ENCODE data around the gene STARD9.
A peak's percentile ranks its signal among the peaks of the same experiment; 100 is the strongest.
"Not testable (repeated sequence)": the region's sequence is repeated elsewhere in the genome, so short reads cannot be mapped to it uniquely, and the experiment has no call there.

The STARD9 gene

GRCh38 chr15:42590619-42591237 is 15.3 kb downstream of the STARD9 start:
- no peak for DNase-seq (ENCODE audit: low read depth, low spot score)

GRCh38 chr15:42591238-42591934 is 16.0 kb downstream of the STARD9 start:
- DNase-seq (ENCODE audit: low read depth, low spot score) = peak; percentile 77

- DNase-seq (ENCODE audit: low read depth, low spot score) = no peak
Measured at GRCh38 chr15:42592716-42593115, 17.3 kb downstream of the STARD9 start.

- no peak for DNase-seq (ENCODE audit: low read depth, low spot score)
Measured at GRCh38 chr15:42593143-42593542, 17.7 kb downstream of the STARD9 start.

DNA sequence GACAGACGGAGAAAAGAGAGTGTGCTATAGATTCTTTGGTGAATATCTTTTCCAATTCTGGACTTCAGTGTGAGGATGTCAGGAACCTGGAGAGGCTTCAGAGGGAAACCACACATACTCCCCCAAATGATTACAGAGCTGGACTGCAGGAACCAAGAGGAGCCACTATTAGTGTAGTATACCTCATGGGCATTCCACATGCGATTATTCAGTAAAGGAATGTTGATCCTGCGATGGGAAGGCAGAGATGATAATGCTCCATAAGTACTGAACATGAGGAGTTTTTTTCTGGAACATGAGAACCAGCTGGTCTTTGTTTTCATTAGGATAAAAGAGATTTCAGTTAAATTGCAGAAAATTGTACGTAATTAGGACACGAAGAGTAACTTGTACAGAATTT is 18.7 kb downstream of the STARD9 start:
- DNase-seq (ENCODE audit: low read depth, low spot score) = no peak

DNA sequence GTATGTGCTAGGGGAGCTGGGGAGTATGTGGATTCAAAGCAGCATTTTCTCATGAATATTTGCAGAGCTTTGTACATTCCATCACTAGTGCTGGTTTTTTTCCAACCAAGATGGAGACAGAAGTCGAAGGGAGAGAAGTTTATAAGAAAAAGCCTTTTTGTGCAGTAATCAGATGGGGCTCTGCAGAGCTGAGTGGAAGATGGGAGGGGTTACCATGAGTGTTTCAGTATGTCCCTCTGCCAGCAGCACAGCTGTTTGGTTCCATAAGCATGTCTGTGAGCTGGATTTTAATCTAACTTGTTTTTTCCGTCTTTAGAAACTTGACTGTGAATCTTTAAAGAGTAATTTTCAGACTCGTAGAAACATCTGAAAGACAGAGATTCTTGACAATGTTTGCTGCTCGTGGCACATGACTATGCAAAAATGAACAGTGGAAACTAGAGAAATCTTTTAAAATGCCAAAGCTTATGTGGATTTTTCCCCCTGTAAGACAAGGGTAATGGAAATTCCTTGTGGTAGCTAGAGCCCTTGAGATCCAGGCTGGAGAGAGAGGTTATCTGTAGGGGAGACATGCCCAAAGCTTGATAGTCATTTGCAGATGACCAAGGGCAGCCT is 20.3 kb downstream of the STARD9 start:
- no peak for DNase-seq (ENCODE audit: low read depth, low spot score)

GRCh38 chr15:42601316-42601715 is 25.9 kb downstream of the STARD9 start:
- not testable (repeated sequence) for DNase-seq (ENCODE audit: low read depth, low spot score)

- no peak for DNase-seq (ENCODE audit: low read depth, low spot score)
Measured at GRCh38 chr15:42602501-42602900, 27.1 kb downstream of the STARD9 start.

GRCh38 chr15:42603978-42604377 is 28.6 kb downstream of the STARD9 start:
- DNase-seq (ENCODE audit: low read depth, low spot score) = no peak

- no peak for DNase-seq (ENCODE audit: low read depth, low spot score)
Measured at GRCh38 chr15:42604894-42605744, 29.7 kb downstream of the STARD9 start.

DNA sequence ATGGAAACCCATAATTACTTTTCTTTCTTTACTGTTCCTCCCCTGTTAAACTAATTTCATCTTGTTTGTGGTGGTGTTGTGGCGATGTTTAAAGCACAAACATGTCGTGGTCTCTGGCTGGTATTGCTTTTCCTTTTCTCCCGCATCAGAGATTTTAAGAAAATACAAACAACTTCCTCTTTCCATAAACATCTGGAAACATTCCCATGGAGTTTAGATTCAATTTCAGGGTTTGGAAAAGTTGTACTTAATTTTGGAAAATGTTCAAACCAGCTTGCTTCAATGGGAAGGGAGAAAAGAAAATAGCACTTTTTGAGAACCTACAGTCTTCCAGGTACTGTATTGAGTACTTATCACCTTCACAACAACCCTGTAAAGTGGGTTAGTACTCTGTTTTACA is 30.4 kb downstream of the STARD9 start:
- no peak for DNase-seq (ENCODE audit: low read depth, low spot score)

GRCh38 chr15:42608110-42608531 is 32.7 kb downstream of the STARD9 start:
- peak; percentile 89 for DNase-seq (ENCODE audit: low read depth, low spot score)

- DNase-seq (ENCODE audit: low read depth, low spot score) = no peak
Measured at GRCh38 chr15:42608752-42609488, 33.5 kb downstream of the STARD9 start.

DNA sequence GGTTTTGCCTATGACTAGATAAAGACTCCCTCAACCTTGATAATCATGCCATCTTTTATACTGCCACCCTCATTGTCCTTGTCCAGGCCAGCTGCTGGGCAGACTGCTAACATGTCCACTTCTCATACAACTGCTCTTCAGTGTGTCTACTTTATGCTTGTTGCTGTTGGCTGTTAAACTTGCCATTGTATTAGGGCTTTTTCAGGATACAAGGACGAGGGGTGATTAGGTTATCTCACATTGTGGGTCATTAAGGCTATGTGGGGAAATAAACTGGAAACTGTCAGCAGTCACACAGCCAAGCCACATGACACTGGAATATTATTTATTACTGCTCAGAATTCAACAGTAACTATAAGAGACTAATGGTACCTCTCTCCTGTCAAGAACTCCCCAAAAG is 36.1 kb downstream of the STARD9 start:
- DNase-seq (ENCODE audit: low read depth, low spot score) = no peak

DNA sequence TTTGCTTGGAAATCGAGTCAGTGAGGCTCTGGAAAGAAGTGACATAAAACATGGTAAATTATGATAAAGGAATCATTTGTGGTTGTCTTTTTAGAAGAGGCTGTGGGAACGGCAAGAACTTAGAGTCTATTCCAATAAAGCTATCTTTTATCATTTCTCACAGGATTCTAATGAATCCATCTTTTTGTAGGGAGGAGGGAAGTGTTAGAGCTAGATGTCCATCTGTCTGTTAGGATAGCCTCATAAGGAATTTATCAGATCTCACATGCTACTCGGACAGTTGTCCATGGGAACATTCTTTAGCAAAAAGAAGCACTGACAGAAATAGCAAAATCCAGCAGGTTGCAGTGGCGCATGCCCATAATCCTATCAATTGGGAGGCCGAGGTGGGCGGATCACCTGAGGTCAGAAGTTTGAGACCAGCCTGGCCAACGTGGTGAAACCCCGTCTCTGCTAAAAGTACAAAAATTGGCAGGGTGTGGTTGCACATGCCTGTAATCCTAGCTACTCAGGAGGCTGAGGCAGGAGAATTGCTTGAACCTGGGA is 37.0 kb downstream of the STARD9 start:
- DNase-seq (ENCODE audit: low read depth, low spot score) = no peak

- no peak for DNase-seq (ENCODE audit: low read depth, low spot score)
Measured at GRCh38 chr15:42616107-42616506, 40.7 kb downstream of the STARD9 start.

- DNase-seq (ENCODE audit: low read depth, low spot score) = no peak
Measured at GRCh38 chr15:42619656-42620371, 44.4 kb downstream of the STARD9 start.

DNA sequence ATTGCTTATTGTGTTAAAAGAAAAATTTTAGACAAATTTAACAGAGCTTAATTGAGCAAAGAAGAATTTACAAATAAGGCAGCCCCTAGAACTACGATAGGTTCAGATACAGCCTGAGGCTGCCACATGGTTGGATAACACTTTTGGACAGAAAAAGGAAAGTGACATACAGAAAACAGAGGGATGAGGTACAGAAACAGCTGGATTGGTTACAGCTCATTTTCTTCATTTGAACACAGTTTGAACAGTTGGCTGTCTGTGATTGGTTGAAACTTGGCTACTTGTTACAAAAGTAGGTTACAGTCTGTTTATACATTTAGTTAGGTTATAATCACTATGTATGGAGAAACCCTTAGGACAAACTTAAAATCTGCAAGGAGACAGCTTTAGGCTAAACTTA is 46.0 kb downstream of the STARD9 start:
- no peak for DNase-seq (ENCODE audit: low read depth, low spot score)

DNA sequence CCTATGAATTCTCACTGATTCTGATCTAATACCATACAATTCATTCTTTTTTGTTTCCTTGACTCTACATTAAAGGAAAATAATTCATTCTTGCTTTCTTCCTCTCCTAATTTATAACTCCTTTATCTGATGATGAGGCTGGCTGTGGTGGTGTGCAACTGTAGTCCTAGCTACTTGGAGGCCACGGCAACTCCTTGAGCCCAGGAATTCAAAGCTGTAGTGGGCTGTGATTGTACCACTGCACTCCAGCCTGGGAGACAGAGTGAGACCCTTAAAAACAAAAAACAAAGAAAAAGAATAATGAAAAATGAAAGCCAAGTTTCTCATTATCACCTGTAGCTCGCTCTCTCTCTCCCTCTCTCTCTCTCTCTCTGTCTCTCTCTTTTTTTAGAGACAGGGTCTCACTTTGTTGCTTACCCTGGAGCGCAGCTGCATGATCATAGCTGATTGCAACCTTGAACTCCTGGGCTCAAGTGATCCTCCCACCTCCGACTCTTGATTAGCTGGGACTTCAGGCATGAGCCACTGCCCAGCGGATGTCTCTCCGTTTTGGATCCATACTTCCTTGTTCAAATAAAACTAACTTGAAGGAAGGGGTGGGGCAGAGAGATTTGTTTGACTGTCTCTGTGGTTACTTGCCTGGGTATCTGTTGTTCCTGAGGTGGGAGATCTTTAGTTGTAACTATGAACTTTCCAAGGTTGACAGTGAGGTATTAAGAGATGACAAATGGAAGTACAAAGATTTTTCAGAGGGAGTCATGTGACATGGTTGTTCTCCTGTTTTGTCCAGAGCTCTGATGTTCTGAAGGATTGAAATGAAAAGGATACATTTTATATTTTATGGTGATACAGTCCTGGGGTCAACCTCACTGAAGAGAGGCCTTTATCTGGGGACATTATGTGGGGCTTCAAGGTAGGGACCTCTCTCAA is 46.9 kb downstream of the STARD9 start:
- no peak for DNase-seq (ENCODE audit: low read depth, low spot score)

Data from astrocyte of the hippocampus (primary cell).